Osteocyte (in vitro differentiated cells): ENCODE results near the gene LGR6. TPM values are rescaled to one million over a fixed set of nuclear protein-coding genes. Genes with fewer than 3 reads are reported as not detected.

ENCODE experiments used
- DNase-seq: peaks from one replicate; pipeline ENCODE4 v3.0.0; 2021; ENCODE audit warnings: mixed read lengths; ENCODE audit not compliant: unreplicated experiment; ENCODE audit errors: extremely low spot score
- H3K27ac Mint-ChIP-seq: one replicate; pipeline ENCODE4 v1.8.0; 2021; ENCODE audit warnings: mild to moderate bottlenecking, mixed read lengths; ENCODE audit not compliant: unreplicated experiment
- H3K27me3 Mint-ChIP-seq: one replicate; pipeline ENCODE4 v1.8.0; 2021; ENCODE audit warnings: mixed read lengths; ENCODE audit not compliant: unreplicated experiment
- H3K36me3 Mint-ChIP-seq: one replicate; pipeline ENCODE4 v1.8.0; 2021; ENCODE audit warnings: mixed read lengths; ENCODE audit not compliant: unreplicated experiment
- H3K4me1 Mint-ChIP-seq: one replicate; pipeline ENCODE4 v1.8.0; 2021; ENCODE audit warnings: mixed read lengths; ENCODE audit not compliant: unreplicated experiment
- H3K4me3 Mint-ChIP-seq: one replicate; pipeline ENCODE4 v1.8.0; 2021; ENCODE audit warnings: mild to moderate bottlenecking, moderate library complexity, mixed read lengths; ENCODE audit not compliant: unreplicated experiment
- H3K9me3 Mint-ChIP-seq: one replicate; pipeline ENCODE4 v1.8.0; 2021; ENCODE audit warnings: mixed read lengths; ENCODE audit not compliant: unreplicated experiment
- total RNA-seq: library from RNA; stranded (reverse); gene quantifications from 2 replicates; pipeline ENCODE4 v1.2.1, GENCODE V29; 2021
- TF ChIP-seq, protein P1 (sequence below): fragments of 200-600 bp; sonication (generic); IDR thresholded peaks from 2 replicates; pipeline ENCODE4 v1.5.0; 2021; ENCODE audit warnings: antibody characterized with exemption, mild to moderate bottlenecking, moderate library complexity

LGR6 gene
- total RNA-seq, 1 donor from 2014 or later: 9.9 TPM

DNA sequence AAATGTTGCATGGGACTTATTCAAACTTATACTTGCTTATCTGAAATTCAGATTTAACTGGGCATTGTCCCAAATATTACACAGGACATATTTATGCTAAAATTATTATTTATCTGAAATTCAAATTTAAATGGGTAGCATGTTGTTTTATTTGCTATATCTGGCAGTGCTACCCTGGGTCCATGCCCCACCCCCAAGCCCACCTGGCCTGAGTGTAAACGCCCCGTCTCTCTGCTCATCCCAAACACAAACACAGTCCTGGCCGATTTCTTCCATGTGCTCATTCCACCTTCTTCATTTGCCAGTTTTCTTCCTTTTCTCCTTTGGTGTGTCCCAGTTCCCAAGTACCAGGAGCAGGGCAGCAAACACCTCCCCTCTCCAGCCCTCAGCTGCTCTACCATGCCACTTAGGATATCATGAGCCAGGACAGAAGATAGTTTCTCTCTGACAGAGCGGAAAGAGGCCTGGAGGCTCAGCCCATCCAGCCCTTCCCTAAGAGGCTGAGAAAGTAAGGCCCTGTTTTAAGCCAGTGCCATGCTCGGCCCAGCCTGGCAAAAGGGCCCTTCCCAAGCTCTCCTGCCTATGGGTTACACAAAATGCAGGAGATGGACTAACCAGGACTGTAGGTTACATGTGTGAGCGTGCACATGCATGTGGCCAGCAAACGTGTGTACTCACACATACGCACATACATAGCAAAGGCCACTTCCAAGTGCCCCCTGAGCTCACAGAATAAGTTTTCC, 78.7 kb downstream of the LGR6 start:
- H3K4me1 Mint-ChIP-seq: no peaks in the 10 kb centered on the region
- TF ChIP-seq, protein P1, sequence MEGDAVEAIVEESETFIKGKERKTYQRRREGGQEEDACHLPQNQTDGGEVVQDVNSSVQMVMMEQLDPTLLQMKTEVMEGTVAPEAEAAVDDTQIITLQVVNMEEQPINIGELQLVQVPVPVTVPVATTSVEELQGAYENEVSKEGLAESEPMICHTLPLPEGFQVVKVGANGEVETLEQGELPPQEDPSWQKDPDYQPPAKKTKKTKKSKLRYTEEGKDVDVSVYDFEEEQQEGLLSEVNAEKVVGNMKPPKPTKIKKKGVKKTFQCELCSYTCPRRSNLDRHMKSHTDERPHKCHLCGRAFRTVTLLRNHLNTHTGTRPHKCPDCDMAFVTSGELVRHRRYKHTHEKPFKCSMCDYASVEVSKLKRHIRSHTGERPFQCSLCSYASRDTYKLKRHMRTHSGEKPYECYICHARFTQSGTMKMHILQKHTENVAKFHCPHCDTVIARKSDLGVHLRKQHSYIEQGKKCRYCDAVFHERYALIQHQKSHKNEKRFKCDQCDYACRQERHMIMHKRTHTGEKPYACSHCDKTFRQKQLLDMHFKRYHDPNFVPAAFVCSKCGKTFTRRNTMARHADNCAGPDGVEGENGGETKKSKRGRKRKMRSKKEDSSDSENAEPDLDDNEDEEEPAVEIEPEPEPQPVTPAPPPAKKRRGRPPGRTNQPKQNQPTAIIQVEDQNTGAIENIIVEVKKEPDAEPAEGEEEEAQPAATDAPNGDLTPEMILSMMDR: no peak
- peaks cover 2% of the 10 kb centered on the region for H3K36me3 Mint-ChIP-seq
- H3K4me3 Mint-ChIP-seq: no peak overlapping the region
- H3K9me3 Mint-ChIP-seq: no peaks in the 10 kb centered on the region
- H3K27me3 Mint-ChIP-seq: no peaks in the 10 kb centered on the region
- peak; percentile 53 for DNase-seq
- no peak overlapping the region for H3K27ac Mint-ChIP-seq

DNA sequence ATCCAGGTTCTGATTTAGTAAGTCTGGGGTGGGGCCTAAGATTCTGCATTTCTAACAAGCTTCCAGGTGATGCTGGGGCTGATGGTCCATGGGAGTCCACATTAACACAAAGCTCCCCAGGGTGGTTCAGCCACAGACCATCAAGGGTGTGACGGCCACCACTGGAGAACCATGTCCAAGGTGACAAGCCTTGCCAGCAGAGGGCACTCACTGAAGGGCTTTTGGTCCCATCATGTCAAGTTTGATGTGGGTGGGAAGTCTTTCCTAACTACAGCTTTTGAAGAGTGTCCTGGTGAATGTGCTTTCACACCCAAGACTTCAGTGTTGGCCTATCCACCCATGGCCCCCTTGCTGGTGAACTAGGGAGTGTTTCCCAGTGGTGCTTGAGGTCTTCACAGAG, 81.0 kb downstream of the LGR6 start:
- Mint-ChIP-seq H3K27ac (no peak overlapping the region), H3K4me3 (no peak overlapping the region), H3K36me3 (peaks cover 2% of the 10 kb centered on the region), H3K9me3 (no peaks in the 10 kb centered on the region), H3K4me1 (peaks cover 9% of the 10 kb centered on the region), H3K27me3 (no peaks in the 10 kb centered on the region)
- TF ChIP-seq, protein P1: peak; percentile 40
- DNase-seq: no peak

DNA sequence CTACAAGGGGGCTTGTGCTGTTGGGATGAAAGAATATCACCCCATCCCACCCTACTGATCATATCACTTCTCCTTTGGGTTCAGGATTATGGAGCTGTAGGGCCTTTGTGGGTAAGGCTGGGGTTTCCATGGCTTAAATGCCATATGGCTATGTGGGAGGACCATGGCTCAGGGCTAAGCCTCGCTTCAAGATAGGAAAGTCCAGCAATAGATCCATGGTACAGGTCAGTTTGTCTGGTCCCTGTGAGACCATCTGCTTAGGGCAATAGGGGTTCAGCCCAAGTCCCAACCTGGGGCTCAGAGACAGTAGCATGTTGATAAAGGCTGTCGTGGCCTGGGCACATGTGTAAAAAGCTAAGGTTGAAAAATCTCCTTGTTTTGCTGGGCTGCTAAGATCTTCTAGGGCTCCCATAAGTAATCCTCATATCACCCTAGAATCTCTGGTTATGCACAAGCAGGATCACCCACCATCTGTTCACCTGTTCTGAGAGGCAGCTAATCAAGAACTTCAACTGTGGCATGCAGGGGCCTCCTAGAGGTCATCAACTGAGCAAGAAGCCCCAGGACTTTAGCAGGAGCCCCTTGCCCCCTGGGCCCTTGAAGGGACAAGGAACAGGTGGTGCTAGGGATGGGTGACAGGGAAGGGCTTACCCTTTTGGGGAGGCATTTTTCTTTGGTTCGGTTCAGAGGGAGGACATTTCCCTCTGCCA, 81.6 kb downstream of the LGR6 start:
- DNase-seq: no peak
- no peaks in the 10 kb centered on the region for H3K27me3 Mint-ChIP-seq
- H3K4me3 Mint-ChIP-seq: no peak overlapping the region
- no peak overlapping the region for H3K27ac Mint-ChIP-seq
- TF ChIP-seq, protein P1: no peak
- peaks cover 2% of the 10 kb centered on the region for H3K36me3 Mint-ChIP-seq
- peaks cover 15% of the 10 kb centered on the region for H3K4me1 Mint-ChIP-seq
- no peaks in the 10 kb centered on the region for H3K9me3 Mint-ChIP-seq

DNA sequence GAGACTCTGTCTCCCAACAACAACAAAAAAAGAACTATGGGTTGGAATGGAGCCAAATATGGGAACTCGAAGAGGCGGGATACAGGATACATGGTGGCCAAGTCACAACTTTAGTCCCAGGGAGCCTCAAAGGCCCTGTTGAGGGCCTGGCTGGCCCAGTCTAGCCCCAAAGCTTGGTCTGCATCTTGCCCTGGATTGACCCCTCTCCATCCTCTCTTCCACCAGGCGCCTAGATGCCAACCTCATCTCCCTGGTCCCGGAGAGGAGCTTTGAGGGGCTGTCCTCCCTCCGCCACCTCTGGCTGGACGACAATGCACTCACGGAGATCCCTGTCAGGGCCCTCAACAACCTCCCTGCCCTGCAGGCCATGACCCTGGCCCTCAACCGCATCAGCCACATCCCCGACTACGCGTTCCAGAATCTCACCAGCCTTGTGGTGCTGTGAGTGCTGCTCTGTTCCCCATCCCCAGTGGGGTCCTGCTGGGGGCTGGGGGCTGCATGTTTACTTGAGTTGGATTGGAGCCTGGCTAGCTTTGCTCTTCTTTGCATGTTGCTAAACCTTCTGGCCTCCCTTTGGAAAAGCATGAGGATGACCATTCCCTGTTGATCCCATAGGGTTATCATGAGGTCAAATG, 82.6 kb downstream of the LGR6 start:
- Mint-ChIP-seq H3K4me1 (peaks cover 25% of the 10 kb centered on the region), H3K4me3 (no peak overlapping the region), H3K36me3 (peaks cover 2% of the 10 kb centered on the region), H3K27me3 (no peaks in the 10 kb centered on the region), H3K27ac (no peak overlapping the region), H3K9me3 (no peaks in the 10 kb centered on the region)
- TF ChIP-seq, protein P1: no peak
- no peak for DNase-seq

DNA sequence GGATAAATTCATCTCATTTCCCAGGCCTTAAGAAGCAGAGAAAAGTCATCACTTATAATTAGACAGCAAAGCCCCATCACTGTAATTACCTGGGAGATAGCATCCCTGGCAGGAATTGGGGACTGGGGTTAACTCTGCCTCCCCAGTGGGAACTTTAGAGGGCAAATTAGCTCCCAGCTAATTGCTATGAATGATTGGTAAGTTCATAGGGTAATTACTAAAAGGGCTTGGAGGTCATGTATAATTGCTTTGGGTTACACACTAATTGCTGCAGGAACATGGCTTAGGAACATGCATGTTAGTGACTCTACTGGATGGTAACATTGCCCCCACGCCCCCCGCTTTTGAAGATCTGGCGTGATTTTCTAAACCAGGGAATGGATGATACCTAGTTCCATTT, 83.3 kb downstream of the LGR6 start:
- H3K4me1 Mint-ChIP-seq: peaks cover 32% of the 10 kb centered on the region
- TF ChIP-seq, protein P1: no peak
- peaks cover 2% of the 10 kb centered on the region for H3K36me3 Mint-ChIP-seq
- no peaks in the 10 kb centered on the region for H3K9me3 Mint-ChIP-seq
- no peaks in the 10 kb centered on the region for H3K27me3 Mint-ChIP-seq
- no peak overlapping the region for H3K4me3 Mint-ChIP-seq
- DNase-seq: no peak
- no peak overlapping the region for H3K27ac Mint-ChIP-seq
